AG10803 (cell line): Measurements from ENCODE around the gene CRTC3.

ENCODE experiments used
- DNase-seq: peaks from one replicate; pipeline ENCODE4 v3.0.0; 2010; ENCODE audit warnings: low read depth
- H3K4me3 ChIP-seq: 2 replicates; pipeline ENCODE4 v1.5.1; 2011; ENCODE audit warnings: mild to moderate bottlenecking, low read length, control low read depth
- CTCF ChIP-seq: conservative IDR thresholded peaks from 2 replicates; pipeline ENCODE4 v1.5.1; 2011; ENCODE audit warnings: mild to moderate bottlenecking, low read length, control low read depth, inconsistent platforms

Gene CRTC3

GRCh38 chr15:90598031-90598577, 68.4 kb downstream of the CRTC3 start:
- DNase-seq, result peak; percentile 6
- TF ChIP-seq CTCF, result no peak
- no peak overlapping the region for H3K4me3 ChIP-seq

- no peak for DNase-seq
- no peak overlapping the region for H3K4me3 ChIP-seq
- no peak for TF ChIP-seq CTCF
Measured at GRCh38 chr15:90598679-90599078, 69.0 kb downstream of the CRTC3 start.

GRCh38 chr15:90599116-90599515, 69.4 kb downstream of the CRTC3 start:
- DNase-seq, result no peak
- no peak for TF ChIP-seq CTCF
- no peak overlapping the region for H3K4me3 ChIP-seq

GRCh38 chr15:90599644-90600043, 69.9 kb downstream of the CRTC3 start:
- DNase-seq, result no peak
- TF ChIP-seq CTCF, result no peak
- H3K4me3 ChIP-seq, result no peak overlapping the region

- DNase-seq, result no peak
- H3K4me3 ChIP-seq, result no peak overlapping the region
- no peak for TF ChIP-seq CTCF
Measured at GRCh38 chr15:90600954-90601353, 71.2 kb downstream of the CRTC3 start.

GRCh38 chr15:90603893-90604292, 74.2 kb downstream of the CRTC3 start:
- DNase-seq, result peak; percentile 32
- peak; percentile 56 for TF ChIP-seq CTCF
- no peak overlapping the region for H3K4me3 ChIP-seq

- no peak for TF ChIP-seq CTCF
- no peak for DNase-seq
- no peak overlapping the region for H3K4me3 ChIP-seq
Measured at GRCh38 chr15:90606641-90607040, 76.9 kb downstream of the CRTC3 start.
